ENCODE data around the gene TAMALIN.

DNA sequence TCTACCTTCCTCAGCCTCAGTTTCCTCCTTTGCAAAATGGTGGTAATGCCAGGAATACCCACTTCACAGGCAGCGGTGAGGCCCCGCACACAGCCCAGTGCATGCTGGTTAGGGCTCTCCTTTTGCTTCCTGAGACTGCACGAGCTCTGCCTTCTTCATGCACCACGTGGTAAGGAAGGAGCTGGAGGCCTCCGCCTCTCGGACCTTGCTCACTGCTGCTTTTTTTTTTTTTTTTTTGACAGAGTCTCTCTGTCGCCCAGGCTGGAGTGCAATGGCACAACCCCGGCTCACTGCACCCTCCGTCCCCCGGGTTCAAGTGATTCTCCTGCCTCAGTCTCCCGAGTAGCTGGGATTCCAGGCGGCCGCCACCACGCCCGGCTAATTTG, 18.1 kb downstream of the TAMALIN start:
- TF ChIP-seq CTCF (IDR thresholded peaks at IDR 0.05; ENCODE audit: borderline replicate concordance, extremely low read depth, low read length, poor library complexity, severe bottlenecking) = no peak
- no peak for TF ChIP-seq EZH2 (IDR thresholded peaks at IDR 0.05; ENCODE audit: borderline replicate concordance, low read depth, low read length, severe bottlenecking)

All from DND-41 (cell line).